GM04504 (cell line): ENCODE data around the gene HOXC5.
"Not testable (repeated sequence)": the region's sequence is repeated elsewhere in the genome, so short reads cannot be mapped to it uniquely, and the experiment has no call there.

Experiments
- DNase-seq: peaks from one replicate; pipeline ENCODE4 v3.0.0-alpha.2; 2012; ENCODE audit warnings: low read depth

The HOXC5 gene

DNA sequence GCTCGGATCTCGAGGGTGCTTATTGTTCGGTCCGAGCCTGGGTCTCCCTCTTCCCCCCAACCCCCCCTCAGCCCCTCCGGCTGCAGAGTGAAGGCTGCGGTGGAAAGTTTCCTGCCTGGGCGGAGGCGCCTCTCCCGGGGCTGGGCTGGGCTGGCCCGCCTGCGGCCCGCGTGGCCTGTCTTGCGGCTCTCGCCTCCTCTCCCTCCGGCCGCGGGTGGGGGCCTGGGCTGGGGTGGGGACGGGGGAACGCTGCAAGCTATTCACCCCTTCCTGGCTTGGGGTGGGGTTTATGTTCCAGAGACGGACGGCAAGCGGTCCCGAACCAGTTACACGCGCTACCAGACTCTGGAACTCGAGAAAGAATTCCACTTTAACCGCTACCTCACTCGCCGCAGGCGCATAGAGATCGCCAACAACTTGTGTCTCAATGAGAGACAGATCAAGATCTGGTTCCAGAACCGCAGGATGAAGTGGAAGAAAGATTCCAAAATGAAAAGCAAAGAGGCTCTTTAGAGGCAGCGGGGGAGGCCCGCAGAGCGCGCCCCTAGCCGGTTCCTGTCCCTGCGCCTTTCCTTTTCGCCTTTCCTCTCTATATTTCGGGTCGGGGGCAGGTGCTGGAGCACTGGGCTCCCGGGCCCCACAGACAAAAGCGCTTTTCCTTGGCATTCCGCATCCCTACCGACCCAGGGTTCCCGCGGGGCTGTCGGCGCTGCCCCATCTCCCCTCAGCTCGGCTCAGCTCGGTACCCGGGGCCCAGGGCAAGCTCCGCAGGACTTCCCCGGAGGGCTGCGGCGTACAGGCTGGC is 1.3 kb downstream of the HOXC5 start:
- no peak for DNase-seq

DNA sequence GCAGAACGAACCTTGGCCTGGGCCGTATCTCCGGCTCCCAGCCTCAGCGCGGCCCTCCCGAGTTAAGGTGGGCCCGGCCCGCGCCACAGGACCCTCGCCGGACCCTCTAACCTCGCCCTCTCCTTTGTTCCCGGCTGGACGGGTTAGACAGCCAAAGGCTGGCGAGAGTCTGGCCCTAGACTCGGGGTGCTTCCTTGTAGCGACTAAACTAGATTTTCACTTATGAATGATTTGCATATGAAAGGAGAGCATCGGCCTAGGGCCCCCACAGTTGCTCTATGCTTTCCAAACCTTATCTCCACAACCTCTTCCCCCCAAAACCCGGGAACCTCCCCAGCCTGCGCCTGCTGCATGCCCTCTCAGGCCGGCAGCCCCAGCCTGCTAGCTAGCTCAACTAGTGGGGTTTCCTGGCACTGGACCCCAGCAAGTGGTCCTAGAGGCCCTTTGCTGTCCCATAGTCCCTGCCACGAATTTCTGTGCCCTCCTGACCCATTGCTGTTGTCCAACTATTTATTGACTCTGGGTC is 2.0 kb downstream of the HOXC5 start:
- no peak for DNase-seq

DNA sequence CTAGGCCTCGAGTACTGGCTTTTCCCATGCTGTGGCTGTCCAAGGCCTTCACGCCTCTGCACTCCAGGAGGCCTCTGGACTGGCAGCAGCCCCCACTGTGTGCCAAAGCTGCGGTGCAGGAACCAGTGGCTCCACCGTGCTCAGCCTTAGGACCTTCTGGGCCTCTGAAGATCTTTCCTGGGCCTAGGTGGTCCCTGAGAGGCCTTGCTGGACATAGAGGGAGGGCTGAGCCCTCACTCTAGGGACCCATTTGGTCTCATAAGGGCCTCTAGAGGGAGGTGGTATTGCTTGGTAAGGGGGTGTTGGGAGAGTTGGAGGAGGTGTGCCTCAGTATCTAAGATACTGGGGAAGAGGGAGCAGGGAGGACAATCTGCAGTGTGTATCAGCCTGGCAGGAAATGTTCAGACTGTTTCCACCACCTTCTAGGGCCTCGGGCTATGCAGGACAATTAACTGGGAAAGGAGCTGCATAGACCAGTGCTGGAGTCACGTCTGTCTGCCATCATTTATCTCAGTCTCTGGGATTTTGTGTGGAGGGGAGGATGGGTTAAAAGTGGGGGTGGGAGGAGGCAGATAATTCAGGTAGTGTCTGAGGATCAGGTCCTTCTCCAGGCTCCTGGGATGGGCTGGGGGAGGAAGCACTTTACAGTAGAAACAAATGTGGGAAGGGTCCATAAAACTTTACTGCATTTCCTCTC is 2.9 kb downstream of the HOXC5 start:
- DNase-seq: no peak

DNA sequence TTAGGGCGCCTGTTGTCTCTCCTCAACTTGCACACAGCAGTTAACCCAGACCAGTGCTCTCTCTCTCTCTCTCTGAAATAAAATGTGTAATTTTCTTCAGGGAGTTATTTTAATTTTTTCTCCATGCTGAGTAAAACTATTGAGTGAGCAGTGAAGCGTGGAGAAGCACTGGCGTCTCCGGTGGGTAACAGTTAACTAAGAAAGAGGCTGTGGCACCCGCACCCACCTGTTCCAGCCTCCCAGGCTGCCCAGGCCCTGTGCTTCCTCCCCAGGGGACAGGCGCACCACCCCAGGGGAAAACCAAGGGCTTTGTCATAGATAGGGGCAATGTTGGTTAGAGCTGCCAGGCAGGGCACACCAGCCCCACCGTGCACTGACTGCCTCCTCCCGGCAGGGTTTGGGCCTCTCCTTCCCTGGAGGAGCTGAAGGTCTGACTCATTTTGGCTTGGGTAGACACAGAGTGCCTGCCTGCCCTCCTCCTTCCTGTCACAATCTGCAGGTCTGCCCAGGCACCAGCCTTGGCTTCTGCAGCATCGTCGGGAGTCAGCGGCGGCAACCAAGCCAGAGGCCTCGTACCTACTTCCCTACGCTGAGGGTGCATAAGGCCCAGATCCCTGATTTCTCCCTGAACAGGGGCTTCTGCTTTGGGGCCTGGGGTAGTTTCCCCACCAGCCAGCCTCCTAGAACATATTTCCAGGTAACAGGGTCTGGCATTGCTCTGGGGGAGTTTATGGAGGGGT is 3.9 kb downstream of the HOXC5 start:
- no peak for DNase-seq

DNA sequence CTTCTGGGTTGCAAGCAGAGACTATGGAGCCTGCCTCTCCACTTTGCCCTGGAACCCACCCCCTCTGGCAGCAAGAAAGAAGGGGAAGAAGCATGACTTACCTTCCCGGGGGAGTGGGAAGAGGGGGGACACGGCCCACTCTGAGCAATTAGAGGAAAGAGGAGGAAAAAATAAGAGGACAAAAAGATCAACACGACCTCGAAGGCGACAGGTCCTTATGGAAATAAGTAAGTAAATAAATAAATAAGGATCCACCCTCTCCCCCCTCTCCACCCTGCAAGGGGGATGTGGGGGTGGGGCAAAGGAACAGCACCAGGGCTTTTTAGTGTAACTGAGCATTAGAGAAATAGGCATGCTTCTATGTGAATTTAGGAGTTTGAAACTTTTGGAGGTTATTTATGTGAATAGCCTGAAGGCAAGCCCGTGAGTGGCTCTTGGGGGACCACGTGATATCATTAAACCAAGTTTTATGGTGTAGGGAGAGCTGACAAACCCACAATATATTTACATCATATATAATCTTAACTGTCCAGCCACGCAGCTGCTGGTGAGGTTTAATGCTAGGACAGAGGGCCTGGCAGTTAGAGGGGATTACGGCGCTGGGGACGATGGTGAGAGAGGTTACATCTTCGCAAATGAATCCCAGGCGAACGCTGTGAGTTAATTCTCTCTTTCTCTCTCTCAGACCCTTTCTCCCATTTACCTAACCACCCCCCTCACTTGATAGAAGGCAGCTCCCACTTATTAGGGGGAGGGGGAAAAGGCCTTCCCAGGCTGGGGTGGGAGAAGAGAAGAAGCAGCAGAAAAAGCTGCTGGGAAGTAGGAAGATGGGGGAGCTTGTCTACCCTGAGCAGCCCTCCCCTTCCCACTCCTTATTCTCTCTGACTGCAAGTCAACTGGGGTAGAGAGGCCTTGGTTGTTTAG is 4.8 kb downstream of the HOXC5 start:
- DNase-seq: no peak

DNA sequence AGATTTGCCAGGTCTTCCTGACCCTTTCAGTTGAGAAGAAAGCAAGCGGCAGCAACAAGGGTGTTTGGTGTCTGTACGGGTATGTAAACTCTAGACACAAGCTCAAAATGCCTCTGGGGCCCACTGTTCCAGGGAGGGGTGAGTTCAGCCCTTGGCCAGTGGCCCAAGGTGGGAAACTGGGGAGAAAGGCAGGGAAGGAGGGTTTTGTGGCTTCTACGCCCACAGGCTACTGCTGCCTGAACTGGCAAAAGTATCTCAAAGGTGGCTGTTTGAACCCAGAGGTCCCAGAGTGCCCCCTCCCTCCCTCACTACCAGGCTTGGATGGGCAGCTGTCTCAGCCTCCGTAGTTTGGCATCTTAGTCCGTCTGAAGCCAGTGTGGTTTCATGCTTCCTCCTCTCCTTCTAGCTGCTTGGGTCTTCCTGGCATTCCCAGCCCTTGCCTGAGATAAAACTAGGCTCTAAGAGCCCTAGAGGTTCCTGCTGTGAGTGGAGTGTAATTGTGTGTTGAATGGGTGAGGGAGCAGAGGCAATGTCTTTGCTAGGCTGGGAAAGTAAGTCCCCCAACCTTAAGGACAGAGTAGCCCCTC is 5.5 kb downstream of the HOXC5 start:
- no peak for DNase-seq

DNA sequence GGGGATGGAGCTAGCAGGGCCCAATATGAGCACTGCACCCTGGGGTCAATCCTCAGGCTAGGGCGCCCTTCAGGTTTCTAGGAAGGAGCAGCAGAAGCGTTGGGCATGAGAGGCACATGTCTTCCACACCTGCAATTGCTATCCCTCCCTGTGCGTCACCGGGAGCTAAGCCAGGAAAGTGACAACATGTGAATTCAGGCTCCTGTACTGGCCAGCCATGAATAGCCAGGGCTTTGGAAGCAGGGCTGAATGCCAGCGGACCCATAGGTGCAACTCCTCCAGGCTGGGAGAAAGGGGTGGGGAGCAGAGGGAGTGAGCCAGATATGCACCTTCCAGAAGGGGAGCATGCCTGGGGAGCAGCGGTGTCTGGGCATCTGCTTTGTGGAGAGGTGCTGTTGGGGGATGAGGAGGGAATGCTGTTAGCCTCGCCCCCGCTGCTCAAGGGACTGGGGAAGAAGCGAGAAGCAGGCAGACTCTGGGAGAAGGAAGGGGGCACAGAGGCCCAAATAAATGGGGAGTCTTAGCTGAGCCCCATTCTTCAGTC is 6.1 kb downstream of the HOXC5 start:
- DNase-seq: no peak

DNA sequence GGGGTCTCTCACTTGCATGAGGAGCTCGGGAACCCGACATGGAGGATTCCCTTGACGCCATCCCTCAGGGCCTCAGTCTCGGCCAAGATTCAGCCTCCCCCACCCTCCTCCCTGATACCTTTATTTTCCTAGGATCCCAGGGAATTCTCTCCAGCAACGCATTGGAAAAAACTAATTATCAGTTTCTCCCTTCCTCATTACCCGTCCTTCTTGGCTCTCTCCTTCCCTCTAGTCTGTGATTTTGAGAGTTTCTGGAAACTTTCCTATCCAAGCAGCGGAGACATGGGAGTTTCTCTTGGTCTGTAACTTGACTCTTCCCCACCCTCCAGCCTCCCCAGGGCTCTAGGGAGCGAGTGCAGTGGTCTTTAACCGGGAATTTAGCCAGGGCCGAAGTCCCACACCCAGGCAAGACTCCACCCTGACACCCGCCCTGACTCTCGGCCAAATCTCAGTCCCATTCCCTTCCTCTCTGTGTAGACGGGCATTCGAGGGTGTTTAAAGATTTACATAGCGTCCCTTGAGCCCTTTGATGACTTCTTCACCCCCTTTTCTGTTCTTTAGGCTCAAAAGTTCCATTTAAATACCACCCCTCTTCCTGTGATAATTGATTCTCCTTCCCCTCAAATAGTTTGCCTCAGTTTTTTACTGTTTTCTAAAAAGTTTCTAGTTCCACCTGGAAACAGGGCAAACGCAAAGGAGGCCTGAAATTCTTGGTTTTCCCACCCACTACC is 6.7 kb downstream of the HOXC5 start:
- DNase-seq: no peak

DNA sequence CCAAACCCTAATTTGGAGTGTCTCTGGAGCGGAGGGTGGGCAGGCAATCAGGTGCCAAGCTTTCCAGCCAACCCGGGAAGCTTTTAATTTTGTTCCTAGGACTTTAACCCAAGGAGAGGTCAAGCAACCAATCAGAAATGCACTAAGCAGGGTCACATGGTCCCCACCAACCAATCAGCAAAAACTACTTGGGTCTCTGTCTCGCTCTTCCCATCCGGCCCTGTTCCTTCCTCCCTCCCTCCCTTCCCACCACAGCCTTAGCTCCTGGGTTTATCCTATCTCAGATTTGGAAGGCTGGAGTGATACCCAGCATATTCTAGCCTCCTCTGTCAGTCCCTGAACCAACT is 7.3 kb downstream of the HOXC5 start:
- no peak for DNase-seq

DNA sequence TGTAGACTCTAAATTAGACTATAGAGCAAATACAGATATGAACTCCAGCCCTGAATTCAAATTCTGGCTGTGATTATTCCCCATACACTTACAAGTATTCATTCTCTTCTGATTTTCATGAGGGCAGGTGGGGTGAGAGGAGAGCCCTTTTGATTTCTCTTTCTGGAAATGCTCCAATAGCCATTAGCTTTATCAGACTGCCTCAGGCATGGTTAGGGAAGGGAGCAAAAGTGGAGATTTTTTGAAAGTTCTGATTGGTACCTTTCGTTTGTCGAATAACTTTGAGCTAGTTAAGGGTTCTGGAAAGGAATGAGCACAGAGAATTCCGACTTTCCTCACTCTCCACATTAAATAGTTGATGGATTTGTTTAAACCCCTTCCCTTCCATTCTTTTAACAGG is 7.8 kb downstream of the HOXC5 start:
- no peak for DNase-seq

DNA sequence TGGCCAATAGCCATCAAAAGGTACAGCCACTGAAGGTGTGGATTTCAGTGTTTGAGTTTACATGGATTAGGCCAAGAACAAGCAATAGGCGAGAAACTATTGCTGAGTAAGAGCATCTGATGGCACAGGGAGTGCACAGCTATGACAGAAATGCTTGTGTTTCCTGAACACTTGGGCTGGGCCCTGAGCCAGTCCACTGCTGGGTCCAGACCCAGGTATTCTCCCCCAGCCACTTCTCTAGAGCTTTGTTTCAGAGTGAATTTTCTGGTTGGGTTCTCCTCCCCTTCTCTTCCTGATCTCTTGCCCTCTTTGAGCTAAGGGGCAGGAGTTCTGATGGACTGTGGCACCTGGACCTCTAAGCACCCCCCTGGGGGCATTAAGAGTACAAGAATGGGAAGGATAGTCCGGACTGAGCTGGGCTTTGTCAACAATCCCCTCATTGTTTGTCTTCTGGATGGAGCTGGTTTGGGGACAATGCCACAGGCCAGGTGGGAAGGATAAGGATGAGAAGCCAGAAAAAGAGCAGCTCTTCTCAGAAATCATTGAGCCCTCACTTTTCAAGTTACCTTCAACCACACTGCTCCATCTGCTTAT is 8.3 kb downstream of the HOXC5 start:
- DNase-seq: no peak

DNA sequence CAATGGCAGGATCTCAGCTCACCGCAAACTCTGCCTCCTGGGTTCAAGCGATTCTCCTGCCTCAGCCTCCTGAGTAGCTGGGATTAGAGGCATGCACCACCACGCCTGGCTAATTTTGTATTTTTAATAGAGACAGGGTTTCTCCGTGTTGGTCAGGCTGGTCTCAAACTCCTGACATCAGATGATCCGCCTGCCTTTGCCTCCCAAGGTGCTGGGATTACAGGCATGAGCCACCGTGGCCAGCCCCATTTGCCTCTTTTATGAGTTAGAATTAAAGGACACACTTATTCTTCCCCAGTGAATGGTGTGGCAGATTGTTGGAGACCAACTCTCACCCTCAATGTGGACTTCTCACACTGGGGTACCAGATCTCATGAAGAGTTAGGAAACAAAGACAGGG is 9.2 kb downstream of the HOXC5 start:
- not testable (repeated sequence) for DNase-seq

DNA sequence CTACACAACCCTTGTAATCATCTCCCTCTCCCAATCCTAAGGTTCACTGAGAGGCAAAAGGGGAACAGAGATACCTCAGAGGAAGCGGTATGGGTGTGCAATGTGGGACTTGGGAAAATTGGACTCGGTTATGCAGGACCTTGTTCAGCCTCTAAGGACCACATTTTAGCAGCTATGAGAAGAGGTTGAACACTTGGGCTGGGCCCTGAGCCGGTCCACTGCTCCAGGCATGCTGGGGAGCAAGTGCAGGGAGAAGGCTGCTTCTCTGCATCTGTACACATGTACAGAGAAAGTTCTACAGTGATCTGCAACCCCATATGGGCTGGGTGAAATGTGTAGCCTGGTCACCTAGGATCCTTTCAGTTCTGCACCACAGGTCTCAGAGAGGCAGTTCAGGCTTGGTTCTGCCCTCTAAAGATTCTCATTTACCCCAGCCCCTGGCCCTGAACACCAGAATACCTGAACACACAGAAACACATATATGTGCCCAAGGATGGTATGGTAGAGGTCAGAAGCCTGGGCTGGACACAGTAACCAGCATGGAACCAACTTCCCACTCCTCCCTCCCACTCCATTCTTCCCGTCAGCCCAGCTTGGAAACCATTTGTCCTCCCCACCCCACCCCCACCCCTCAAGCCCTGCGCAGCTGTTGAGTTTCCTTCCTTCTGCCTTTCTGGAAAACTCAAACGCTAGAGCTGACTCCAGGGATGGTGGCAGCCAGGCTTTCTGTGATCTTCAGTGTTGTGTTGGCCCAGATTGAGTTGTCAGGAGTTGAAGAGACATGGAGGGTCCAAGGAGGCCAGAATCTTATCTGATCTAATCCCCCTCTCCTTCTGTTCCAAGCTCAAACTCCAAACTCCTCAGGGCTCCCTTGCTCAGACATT is 10.4 kb downstream of the HOXC5 start:
- no peak for DNase-seq

DNA sequence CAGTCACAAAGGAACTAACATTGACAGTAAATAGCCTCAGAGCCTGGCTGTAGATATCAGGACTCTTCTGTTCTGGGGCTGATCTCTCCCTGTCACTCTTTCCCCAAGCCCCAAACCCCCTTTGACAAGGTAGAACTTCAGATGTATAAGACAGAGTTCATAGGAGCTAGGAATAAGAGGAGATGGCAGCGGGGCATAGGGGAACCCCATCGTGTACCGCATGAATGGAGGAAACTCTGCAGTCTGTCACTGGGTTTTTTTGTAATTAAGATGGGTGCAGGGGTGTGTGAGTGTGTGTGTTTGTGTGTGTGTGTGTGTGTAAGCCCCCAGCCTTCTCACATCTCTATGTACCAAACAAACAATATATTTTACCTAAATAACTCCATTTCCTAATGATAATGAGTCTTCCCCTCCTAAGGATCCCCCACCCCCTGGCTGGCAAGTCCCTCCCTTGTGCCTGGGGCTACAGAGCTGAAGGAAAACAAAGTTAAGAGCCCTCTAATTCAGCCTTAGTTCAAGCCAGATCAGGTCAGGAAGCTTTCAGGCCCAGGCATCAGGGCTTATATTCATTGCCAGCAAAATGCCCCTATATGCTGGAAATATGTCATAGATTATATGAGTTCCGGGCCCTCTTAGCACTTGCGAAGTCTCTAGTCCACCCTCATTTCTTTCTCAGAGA is 11.7 kb downstream of the HOXC5 start:
- no peak for DNase-seq

DNA sequence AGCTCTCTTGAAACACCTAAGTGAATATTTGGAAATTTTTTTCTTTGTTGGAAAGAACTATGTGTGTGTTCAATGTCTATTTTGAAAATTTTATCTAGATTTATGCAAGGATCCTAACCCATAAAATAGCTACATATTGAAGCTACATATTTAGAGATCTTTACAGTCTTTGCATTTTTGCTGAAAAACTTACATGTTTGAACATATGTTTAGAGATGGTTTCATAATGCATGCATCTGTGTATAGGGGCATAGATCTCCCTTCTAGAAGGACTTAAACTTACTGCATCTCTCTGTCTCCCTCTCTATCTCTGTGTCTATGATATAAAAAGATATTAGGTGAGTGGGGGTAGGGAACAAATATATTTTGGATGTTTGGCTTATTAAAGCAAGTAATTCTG is 12.6 kb downstream of the HOXC5 start:
- no peak for DNase-seq

DNA sequence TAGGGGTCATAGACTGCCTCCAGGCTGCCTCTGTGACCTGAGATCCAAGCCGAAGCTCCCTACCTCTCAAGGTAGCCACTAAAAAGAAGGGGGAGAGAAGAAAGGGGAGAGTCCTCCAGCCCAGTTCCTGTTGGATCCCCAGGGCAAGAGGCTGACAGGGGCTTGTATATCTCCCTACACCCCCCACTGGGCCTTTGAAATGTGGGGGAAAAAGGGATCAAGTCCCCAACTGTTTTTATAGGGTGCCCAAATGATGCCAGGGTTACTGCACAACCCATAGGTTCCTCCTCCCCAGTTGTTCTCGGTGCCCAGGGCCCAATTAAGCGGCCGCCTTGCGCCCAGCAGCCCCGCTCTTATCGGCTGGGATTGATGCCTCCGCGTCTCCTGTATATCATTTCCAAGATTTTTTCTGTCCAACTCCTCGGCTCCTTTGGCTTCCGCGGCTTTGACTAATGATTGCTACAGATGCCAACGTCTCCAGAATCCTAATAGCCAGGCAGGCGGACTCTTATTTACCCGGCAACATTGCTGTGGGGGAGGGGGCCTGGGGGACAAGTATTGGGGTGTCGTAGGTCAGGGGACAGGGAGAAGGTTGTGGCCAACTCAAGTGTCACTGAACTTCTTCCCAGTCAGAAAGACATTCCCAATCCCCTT is 13.1 kb downstream of the HOXC5 start:
- no peak for DNase-seq

DNA sequence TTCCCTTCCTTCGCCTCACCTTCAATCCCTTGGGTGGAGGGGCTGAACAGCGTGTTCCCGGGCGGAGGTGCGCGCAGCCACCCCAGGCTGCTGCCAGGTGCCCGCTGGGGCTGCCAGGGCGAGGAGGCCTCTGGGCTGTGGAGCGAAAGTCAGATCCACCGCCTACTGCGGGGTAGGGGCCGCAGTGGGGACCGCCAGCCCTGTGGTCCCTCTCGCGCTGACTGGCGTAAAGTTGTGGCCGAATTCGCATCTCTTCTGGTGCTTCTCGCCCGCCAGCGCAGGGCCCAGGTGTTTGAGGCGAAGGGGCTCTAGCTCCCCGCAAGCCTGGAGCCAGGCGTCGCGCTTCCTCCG is 13.9 kb downstream of the HOXC5 start:
- DNase-seq: no peak
